ENCODE measurements around the gene SLC4A4.

SLC4A4 gene

DNA sequence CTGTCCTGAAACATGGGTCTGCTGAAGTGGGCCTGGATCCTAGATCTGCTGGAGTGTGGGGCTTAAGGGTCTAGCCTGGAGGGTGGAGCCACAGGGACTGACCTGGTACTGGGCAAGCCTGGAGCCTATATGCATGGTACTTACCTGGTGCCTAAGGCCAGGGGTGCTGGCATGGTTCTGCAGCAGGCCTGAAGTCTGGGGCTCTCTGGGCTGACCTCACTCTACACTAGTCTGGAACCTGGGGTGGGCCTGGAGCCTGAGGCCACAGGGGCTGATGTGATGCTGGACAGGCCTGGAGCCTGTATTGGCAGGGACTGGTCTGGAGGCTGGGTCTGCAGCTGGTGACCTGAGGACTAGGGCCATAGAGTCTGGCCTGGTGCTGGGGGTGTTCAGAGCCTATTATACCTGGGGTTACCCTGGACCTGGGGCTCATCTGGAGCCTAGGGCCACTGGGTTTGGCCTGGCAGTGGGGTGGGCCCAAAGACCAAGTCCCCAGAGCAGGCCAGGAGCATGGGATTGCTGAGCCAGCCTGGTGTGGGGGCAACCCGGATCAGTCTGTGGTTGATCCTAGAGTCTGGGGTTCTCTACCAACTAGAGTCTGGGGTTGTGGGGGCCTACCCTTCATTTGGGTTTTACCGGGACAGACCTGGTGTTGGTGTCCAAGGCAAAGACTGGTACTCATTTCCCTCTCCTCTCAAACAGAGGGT lies 179.6 kb downstream of the SLC4A4 start:
- WGBS, result 100% methylated on average over 2 of the region's 2 CpGs
- Histone ChIP-seq H3K27ac (ENCODE audit: low read length, poor library complexity, severe bottlenecking) (no peak overlapping the region), H3K9me3 (ENCODE audit: control insufficient read depth, low read length) (no peaks in the 10 kb centered on the region), H3K9ac (ENCODE audit: low read length) (no peak overlapping the region), H2BK120ac (ENCODE audit: low read depth, low read length) (no peak overlapping the region), H3K18ac (ENCODE audit: low read depth in 1 of 2, low read length in 2 of 2) (no peak overlapping the region), H3K27me3 (ENCODE audit: control insufficient read depth in 1 of 2, insufficient read depth in 1 of 2, low read length in 2 of 2) (no peaks in the 10 kb centered on the region), H2BK12ac (ENCODE audit: low read length in 2 of 2) (no peak overlapping the region), H3K23ac (ENCODE audit: low read length in 2 of 2) (no peak overlapping the region), H2AFZ (ENCODE audit: low read depth, low read length) (no peak overlapping the region), H4K91ac (ENCODE audit: low read length) (peak overlapping the region; percentile 35), H3K36me3 (ENCODE audit: control insufficient read depth in 1 of 2, insufficient read depth in 2 of 2, low read depth in 1 of 2, low read length in 2 of 2) (no peaks in the 10 kb centered on the region), H3K4me3 (ENCODE audit: insufficient read depth in 1 of 2, low read depth in 1 of 2, low read length in 2 of 2) (no peak overlapping the region), H3K14ac (ENCODE audit: low read length in 2 of 2) (no peak overlapping the region), H3K4me1 (ENCODE audit: control insufficient read depth, insufficient read depth, low read depth, low read length) (no peaks in the 10 kb centered on the region), H2BK15ac (ENCODE audit: low read depth, poor library complexity, severe bottlenecking) (no peak overlapping the region), H3K79me1 (replicated peaks; ENCODE audit: low read length, poor library complexity, severe bottlenecking) (no peaks in the 10 kb centered on the region), H4K8ac (ENCODE audit: low read length) (no peak overlapping the region), H3K4ac (ENCODE audit: low read depth in 1 of 2, low read length in 2 of 2) (no peak overlapping the region), H2BK5ac (ENCODE audit: low read depth, low read length, poor library complexity, severe bottlenecking) (no peak overlapping the region), H2AK5ac (ENCODE audit: low read length, severe bottlenecking) (no peak overlapping the region), H3K4me2 (ENCODE audit: low read length, poor library complexity, severe bottlenecking) (no peak overlapping the region)
- no peak for DNase-seq

DNA sequence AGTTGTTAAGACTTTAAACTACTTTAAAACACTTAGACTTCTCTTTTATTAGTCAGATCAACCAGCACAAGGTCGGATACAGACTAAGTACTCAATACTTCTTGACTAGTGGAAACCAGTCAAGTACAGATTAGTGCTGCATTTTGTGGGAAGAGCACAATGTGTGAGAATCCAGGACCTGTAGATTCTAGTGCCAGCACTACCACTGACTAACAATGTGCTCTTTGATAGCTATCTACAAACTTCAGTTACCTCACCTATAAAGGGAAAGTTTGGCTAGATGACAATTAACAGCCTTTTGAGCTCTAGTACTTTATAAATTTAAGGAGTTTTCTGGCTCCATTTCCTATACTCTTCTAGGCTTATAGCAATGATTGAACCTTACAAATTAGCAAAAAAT lies 181.5 kb downstream of the SLC4A4 start:
- no peaks in the 10 kb centered on the region for H3K36me3 ChIP-seq (ENCODE audit: control insufficient read depth in 1 of 2, insufficient read depth in 2 of 2, low read depth in 1 of 2, low read length in 2 of 2)
- H3K27me3 ChIP-seq (ENCODE audit: control insufficient read depth in 1 of 2, insufficient read depth in 1 of 2, low read length in 2 of 2), result no peaks in the 10 kb centered on the region
- H2BK5ac ChIP-seq (ENCODE audit: low read depth, low read length, poor library complexity, severe bottlenecking), result no peak overlapping the region
- no peak overlapping the region for H3K27ac ChIP-seq (ENCODE audit: low read length, poor library complexity, severe bottlenecking)
- no peak overlapping the region for H2AK5ac ChIP-seq (ENCODE audit: low read length, severe bottlenecking)
- H3K14ac ChIP-seq (ENCODE audit: low read length in 2 of 2), result no peak overlapping the region
- no peak overlapping the region for H3K4ac ChIP-seq (ENCODE audit: low read depth in 1 of 2, low read length in 2 of 2)
- no peak overlapping the region for H3K9ac ChIP-seq (ENCODE audit: low read length)
- H4K8ac ChIP-seq (ENCODE audit: low read length), result no peak overlapping the region
- H3K4me1 ChIP-seq (ENCODE audit: control insufficient read depth, insufficient read depth, low read depth, low read length), result no peaks in the 10 kb centered on the region
- 100% methylated on average over 1 of the region's 1 CpG for WGBS
- no peak overlapping the region for H2BK120ac ChIP-seq (ENCODE audit: low read depth, low read length)
- H3K4me3 ChIP-seq (ENCODE audit: insufficient read depth in 1 of 2, low read depth in 1 of 2, low read length in 2 of 2), result no peak overlapping the region
- no peaks in the 10 kb centered on the region for H3K9me3 ChIP-seq (ENCODE audit: control insufficient read depth, low read length)
- H2AFZ ChIP-seq (ENCODE audit: low read depth, low read length), result no peak overlapping the region
- no peaks in the 10 kb centered on the region for H3K79me1 ChIP-seq (replicated peaks; ENCODE audit: low read length, poor library complexity, severe bottlenecking)
- H4K91ac ChIP-seq (ENCODE audit: low read length), result no peak overlapping the region
- H3K18ac ChIP-seq (ENCODE audit: low read depth in 1 of 2, low read length in 2 of 2), result no peak overlapping the region
- DNase-seq, result no peak
- no peak overlapping the region for H2BK15ac ChIP-seq (ENCODE audit: low read depth, poor library complexity, severe bottlenecking)
- H3K23ac ChIP-seq (ENCODE audit: low read length in 2 of 2), result no peak overlapping the region
- no peak overlapping the region for H3K4me2 ChIP-seq (ENCODE audit: low read length, poor library complexity, severe bottlenecking)
- no peak overlapping the region for H2BK12ac ChIP-seq (ENCODE audit: low read length in 2 of 2)

DNA sequence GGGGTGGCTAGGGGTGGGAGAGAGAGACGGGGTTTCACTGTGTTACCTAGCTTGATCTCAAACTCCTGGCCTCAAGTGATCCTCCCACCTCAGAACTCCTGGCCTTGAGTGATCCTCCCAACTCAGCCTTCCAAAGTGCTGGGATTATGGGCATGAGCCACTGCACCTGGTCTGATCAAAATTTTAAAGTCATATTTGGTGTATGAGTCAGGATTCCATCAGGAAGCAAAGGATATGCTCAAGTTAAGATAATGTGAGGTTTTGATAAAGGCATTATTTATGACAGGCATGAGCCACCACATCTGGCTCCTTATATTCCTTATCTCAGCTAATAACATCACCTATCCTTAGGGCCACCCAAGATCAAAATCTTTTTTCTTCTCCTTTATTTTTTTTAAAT lies 182.0 kb downstream of the SLC4A4 start:
- H3K4me3 ChIP-seq (ENCODE audit: insufficient read depth in 1 of 2, low read depth in 1 of 2, low read length in 2 of 2), result no peak overlapping the region
- no peak overlapping the region for H3K18ac ChIP-seq (ENCODE audit: low read depth in 1 of 2, low read length in 2 of 2)
- no peaks in the 10 kb centered on the region for H3K9me3 ChIP-seq (ENCODE audit: control insufficient read depth, low read length)
- H3K23ac ChIP-seq (ENCODE audit: low read length in 2 of 2), result no peak overlapping the region
- no peaks in the 10 kb centered on the region for H3K36me3 ChIP-seq (ENCODE audit: control insufficient read depth in 1 of 2, insufficient read depth in 2 of 2, low read depth in 1 of 2, low read length in 2 of 2)
- no peaks in the 10 kb centered on the region for H3K4me1 ChIP-seq (ENCODE audit: control insufficient read depth, insufficient read depth, low read depth, low read length)
- H4K91ac ChIP-seq (ENCODE audit: low read length), result no peak overlapping the region
- H3K27me3 ChIP-seq (ENCODE audit: control insufficient read depth in 1 of 2, insufficient read depth in 1 of 2, low read length in 2 of 2), result no peaks in the 10 kb centered on the region
- H2BK5ac ChIP-seq (ENCODE audit: low read depth, low read length, poor library complexity, severe bottlenecking), result no peak overlapping the region
- no peak overlapping the region for H2BK120ac ChIP-seq (ENCODE audit: low read depth, low read length)
- H3K14ac ChIP-seq (ENCODE audit: low read length in 2 of 2), result no peak overlapping the region
- no peak overlapping the region for H2BK12ac ChIP-seq (ENCODE audit: low read length in 2 of 2)
- H3K9ac ChIP-seq (ENCODE audit: low read length), result no peak overlapping the region
- no peaks in the 10 kb centered on the region for H3K79me1 ChIP-seq (replicated peaks; ENCODE audit: low read length, poor library complexity, severe bottlenecking)
- H2AK5ac ChIP-seq (ENCODE audit: low read length, severe bottlenecking), result no peak overlapping the region
- H2AFZ ChIP-seq (ENCODE audit: low read depth, low read length), result no peak overlapping the region
- no peak overlapping the region for H4K8ac ChIP-seq (ENCODE audit: low read length)
- H2BK15ac ChIP-seq (ENCODE audit: low read depth, poor library complexity, severe bottlenecking), result no peak overlapping the region
- H3K27ac ChIP-seq (ENCODE audit: low read length, poor library complexity, severe bottlenecking), result no peak overlapping the region
- no peak overlapping the region for H3K4ac ChIP-seq (ENCODE audit: low read depth in 1 of 2, low read length in 2 of 2)
- no peak overlapping the region for H3K4me2 ChIP-seq (ENCODE audit: low read length, poor library complexity, severe bottlenecking)
- no peak for DNase-seq
- no CpG with 5 or more reads among the region's 1 CpG for WGBS

DNA sequence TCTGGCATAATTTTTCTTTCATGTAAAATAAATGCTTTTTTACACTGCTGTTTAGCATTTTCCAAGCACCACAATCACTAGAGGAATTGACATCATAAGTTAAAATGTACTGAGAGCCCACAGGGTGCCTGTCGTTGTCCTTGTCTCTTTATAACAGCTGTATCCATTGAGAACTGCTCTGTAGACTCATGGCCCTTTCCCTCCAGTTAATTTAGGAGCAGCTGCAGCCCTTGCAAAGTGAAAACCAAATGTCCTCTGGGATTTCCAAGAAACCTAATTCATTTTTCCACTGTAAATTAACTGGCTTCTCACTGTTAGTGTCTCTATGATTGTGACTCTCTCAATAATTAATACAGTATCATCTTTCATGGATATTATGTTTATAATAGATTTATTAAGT lies 185.9 kb downstream of the SLC4A4 start:
- DNase-seq, result no peak
- Histone ChIP-seq H3K4me2 (ENCODE audit: low read length, poor library complexity, severe bottlenecking) (no peak overlapping the region), H4K8ac (ENCODE audit: low read length) (no peak overlapping the region), H3K23ac (ENCODE audit: low read length in 2 of 2) (no peak overlapping the region), H2AFZ (ENCODE audit: low read depth, low read length) (no peak overlapping the region), H2AK5ac (ENCODE audit: low read length, severe bottlenecking) (no peak overlapping the region), H2BK5ac (ENCODE audit: low read depth, low read length, poor library complexity, severe bottlenecking) (no peak overlapping the region), H3K14ac (ENCODE audit: low read length in 2 of 2) (no peak overlapping the region), H2BK12ac (ENCODE audit: low read length in 2 of 2) (no peak overlapping the region), H3K18ac (ENCODE audit: low read depth in 1 of 2, low read length in 2 of 2) (no peak overlapping the region), H3K9me3 (ENCODE audit: control insufficient read depth, low read length) (no peaks in the 10 kb centered on the region), H3K27me3 (ENCODE audit: control insufficient read depth in 1 of 2, insufficient read depth in 1 of 2, low read length in 2 of 2) (no peaks in the 10 kb centered on the region), H3K4me1 (ENCODE audit: control insufficient read depth, insufficient read depth, low read depth, low read length) (no peaks in the 10 kb centered on the region), H3K4me3 (ENCODE audit: insufficient read depth in 1 of 2, low read depth in 1 of 2, low read length in 2 of 2) (no peak overlapping the region), H3K9ac (ENCODE audit: low read length) (no peak overlapping the region), H4K91ac (ENCODE audit: low read length) (no peak overlapping the region), H3K36me3 (ENCODE audit: control insufficient read depth in 1 of 2, insufficient read depth in 2 of 2, low read depth in 1 of 2, low read length in 2 of 2) (no peaks in the 10 kb centered on the region), H3K79me1 (replicated peaks; ENCODE audit: low read length, poor library complexity, severe bottlenecking) (no peaks in the 10 kb centered on the region), H2BK15ac (ENCODE audit: low read depth, poor library complexity, severe bottlenecking) (no peak overlapping the region), H3K4ac (ENCODE audit: low read depth in 1 of 2, low read length in 2 of 2) (no peak overlapping the region), H2BK120ac (ENCODE audit: low read depth, low read length) (no peak overlapping the region), H3K27ac (ENCODE audit: low read length, poor library complexity, severe bottlenecking) (no peak overlapping the region)
- 44% methylated on average over 1 of the region's 1 CpG for WGBS

Measured in mesenchymal stem cell (in vitro differentiated cells and primary cell).